Colonic mucosa (tissue), 4 donors: ENCODE results near the gene ERCC5. TPM values are rescaled to one million over a fixed set of nuclear protein-coding genes. Genes with fewer than 3 reads are reported as not detected.

Source experiments
- DNase-seq: peaks from one replicate; pipeline ENCODE4 v3.0.0-alpha.2; 2020
- H3K27ac ChIP-seq: fragments of 200-600 bp; one replicate; pipeline ENCODE4 v1.8.0; 2021
- H3K27me3 ChIP-seq: fragments of 200-600 bp; one replicate; pipeline ENCODE4 v1.8.0; 2021
- H3K36me3 ChIP-seq: fragments of 200-600 bp; one replicate; pipeline ENCODE4 v1.8.0; 2021
- H3K4me1 ChIP-seq: fragments of 200-600 bp; one replicate; pipeline ENCODE4 v1.8.0; 2021; ENCODE audit warnings: mild to moderate bottlenecking
- H3K4me3 ChIP-seq: fragments of 200-600 bp; one replicate; pipeline ENCODE4 v1.8.0; 2021
- H3K9ac ChIP-seq, 2 donors: one replicate each; pipeline ENCODE4 v1.7.0; 2013; ENCODE audit warnings: control low read depth in 2 of 2, low read depth in 2 of 2, low read length in 2 of 2
- H3K9me3 ChIP-seq: fragments of 200-600 bp; one replicate; pipeline ENCODE4 v1.8.0; 2021
- CTCF ChIP-seq: fragments of 200-600 bp; IDR thresholded peaks from one replicate; pipeline ENCODE4 v1.8.0; 2022; ENCODE audit warnings: antibody characterized with exemption, mild to moderate bottlenecking
- intact Hi-C: fragments of 100-400 bp; cut with DNase I; formaldehyde crosslinking; loops from one replicate; pipeline ENCODE4 v1.14.1; 2022
- total RNA-seq, 2 donors: library from RNA; stranded (reverse); fragmentation: NEBNext Ultra II Directional in 1 of 2; extraction: Animal tissue kit (Norgen Biotek cat#: 25700) in 1 of 2; gene quantifications; one replicate each; pipeline ENCODE4 v1.2.1, GENCODE V29; 2021
- donor health status: healthy.
- donor health status: DM: no; HTN: no; CAD: no.
- donor health status: DM: no; HTN: no; CAD: no.

ERCC5 gene
- 10 to 100 TPM; 64.7 to 79.1 TPM for total RNA-seq

DNA sequence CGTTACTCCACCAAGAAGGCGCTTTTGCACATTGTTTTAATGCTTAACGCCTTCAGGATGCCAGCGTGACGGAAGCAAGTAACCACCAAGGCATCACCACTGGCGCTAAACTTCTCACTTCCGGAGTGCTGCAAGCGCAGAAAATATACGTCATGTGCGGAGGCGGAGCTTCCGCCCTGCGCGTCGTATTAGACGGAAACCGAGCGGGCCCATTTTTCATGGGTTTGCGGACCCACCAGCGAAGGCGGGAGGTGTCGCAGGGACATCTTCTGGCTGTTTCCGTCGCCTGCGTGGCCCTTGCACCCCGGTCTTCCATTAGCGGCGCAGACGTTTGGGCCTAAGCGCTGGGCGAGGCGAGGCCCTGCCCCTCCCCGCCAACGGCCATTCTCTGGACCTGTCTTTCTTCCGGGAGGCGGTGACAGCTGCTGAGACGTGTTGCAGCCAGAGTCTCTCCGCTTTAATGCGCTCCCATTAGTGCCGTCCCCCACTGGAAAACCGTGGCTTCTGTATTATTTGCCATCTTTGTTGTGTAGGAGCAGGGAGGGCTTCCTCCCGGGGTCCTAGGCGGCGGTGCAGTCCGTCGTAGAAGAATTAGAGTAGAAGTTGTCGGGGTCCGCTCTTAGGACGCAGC is at the start of gene ERCC5:
TSS of gene ERCC5 (plus strand) at position 403 of the 631 bp plus-strand sequence. CDS start 235 bp downstream, outside the sequence.
- no peaks in the 10 kb centered on the region for H3K27me3 ChIP-seq
- intact Hi-C loops, result loop anchor here (5.0 to 10.0 kb wide), 4 partner anchors 48 to 263 kb away; partner anchors contain the start of genes BIVM, POGLUT2, TEX30 and TPP2
- peak within 1 kb of the TSS; percentile 96 to 99 for H3K9ac ChIP-seq
- TF ChIP-seq CTCF, result no peak
- no peaks in the 10 kb centered on the region for H3K9me3 ChIP-seq
- peak; percentile 94 for DNase-seq
- H3K4me1 ChIP-seq, result peaks cover 6% of the 10 kb centered on the region
- H3K4me3 ChIP-seq, result peak within 1 kb of the TSS; percentile 91
- no peaks in the 10 kb centered on the region for H3K36me3 ChIP-seq
- H3K27ac ChIP-seq, result peak within 1 kb of the TSS; percentile 99

- peak within 1 kb of the TSS; percentile 27 for H3K27ac ChIP-seq
Measured at GRCh38 chr13:102798581-102799425, 47.0 kb upstream of the ERCC5 start, which contains the start of the genes BIVM and POGLUT2. TSS of gene BIVM (plus strand) at chr13:102799119. CDS start at chr13:102807268, 8,149 bp downstream. TSS of gene POGLUT2 (minus strand) at chr13:102798976. CDS start at chr13:102798670, 306 bp downstream.

DNA sequence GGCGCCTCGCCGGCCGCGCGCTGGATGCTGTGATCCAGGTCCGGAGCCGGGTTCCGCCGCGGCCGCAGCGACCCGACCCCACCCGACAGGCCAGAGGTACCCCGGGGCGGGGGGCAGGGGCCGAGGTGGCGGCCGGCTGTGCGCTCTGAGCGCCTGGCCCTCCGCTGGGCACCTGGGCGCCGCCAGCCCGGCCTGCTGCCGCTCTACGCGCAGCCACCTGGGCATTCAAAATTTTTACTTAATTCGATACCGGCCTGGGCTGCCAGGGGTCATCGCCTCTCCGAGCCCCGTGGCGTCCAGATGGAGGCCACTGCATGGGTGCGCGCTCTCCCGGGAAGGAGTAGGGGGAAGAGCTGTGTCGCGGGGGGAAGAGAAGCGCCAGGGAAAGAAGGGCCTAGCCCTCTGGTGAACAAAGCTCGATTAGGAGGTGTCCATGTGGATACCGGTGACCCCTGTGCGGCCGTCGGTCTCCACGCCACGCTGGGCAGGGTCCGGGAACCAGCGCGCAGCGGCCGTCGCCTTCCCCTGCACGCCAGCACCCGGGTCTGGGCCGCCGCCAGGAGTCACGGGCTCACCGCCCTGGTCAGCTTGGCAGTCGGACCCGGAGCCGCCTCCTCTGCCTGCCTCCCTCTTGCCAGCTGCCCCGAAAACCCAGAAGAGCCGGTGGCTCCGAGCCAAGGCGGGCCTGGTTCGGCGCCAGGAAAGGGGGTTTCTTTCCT is 46.2 kb upstream of the ERCC5 start:
- Histone ChIP-seq H3K36me3 (no peaks in the 10 kb centered on the region), H3K27me3 (no peaks in the 10 kb centered on the region), H3K9ac (peak overlapping the region; percentile 66 to 78), H3K4me3 (peak overlapping the region; percentile 67), H3K4me1 (no peaks in the 10 kb centered on the region), H3K27ac (peak overlapping the region; percentile 27), H3K9me3 (no peaks in the 10 kb centered on the region)
- intact Hi-C loops, result loop anchor here (5.0 kb wide), 1 partner anchor 48 kb away; the partner anchor contains the start of gene ERCC5
- TF ChIP-seq CTCF, result no peak
- no peak for DNase-seq

More at GRCh38 chr13:102798581-102799425, 47.0 kb upstream of the ERCC5 start, which contains the start of the genes BIVM and POGLUT2:
- H3K27me3 ChIP-seq, result no peaks in the 10 kb centered on the region
- intact Hi-C loops, result loop anchor here (5.0 kb wide), 1 partner anchor 48 kb away; the partner anchor contains the start of gene ERCC5
- peak within 1 kb of the TSS; percentile 67 for H3K4me3 ChIP-seq
- H3K9ac ChIP-seq, result peak within 1 kb of the TSS; percentile 72 to 78
- H3K36me3 ChIP-seq, result no peaks in the 10 kb centered on the region
- no peaks in the 10 kb centered on the region for H3K9me3 ChIP-seq
- DNase-seq, result peak; percentile 94
- H3K4me1 ChIP-seq, result no peaks in the 10 kb centered on the region
- no peak for TF ChIP-seq CTCF

GRCh38 chr13:102800145-102801041 is 45.4 kb upstream of the ERCC5 start:
- Histone ChIP-seq H3K4me3 (peak overlapping the region; percentile 67), H3K9ac (peak overlapping the region; percentile 66 to 78), H3K9me3 (no peaks in the 10 kb centered on the region), H3K36me3 (no peaks in the 10 kb centered on the region), H3K27me3 (no peaks in the 10 kb centered on the region), H3K4me1 (no peaks in the 10 kb centered on the region), H3K27ac (peak overlapping the region; percentile 27)
- intact Hi-C loops, result no loop called here
- peak; percentile 91 for DNase-seq
- peak; percentile 67 for TF ChIP-seq CTCF
